ENCODE results near the gene WBP2NL. TPM values are rescaled to one million over a fixed set of nuclear protein-coding genes. Genes with fewer than 3 reads are reported as not detected.

Gene WBP2NL
- total and polyA plus RNA-seq, 4 donors: 0.12 to 0.50 (median 0.25) TPM

DNA sequence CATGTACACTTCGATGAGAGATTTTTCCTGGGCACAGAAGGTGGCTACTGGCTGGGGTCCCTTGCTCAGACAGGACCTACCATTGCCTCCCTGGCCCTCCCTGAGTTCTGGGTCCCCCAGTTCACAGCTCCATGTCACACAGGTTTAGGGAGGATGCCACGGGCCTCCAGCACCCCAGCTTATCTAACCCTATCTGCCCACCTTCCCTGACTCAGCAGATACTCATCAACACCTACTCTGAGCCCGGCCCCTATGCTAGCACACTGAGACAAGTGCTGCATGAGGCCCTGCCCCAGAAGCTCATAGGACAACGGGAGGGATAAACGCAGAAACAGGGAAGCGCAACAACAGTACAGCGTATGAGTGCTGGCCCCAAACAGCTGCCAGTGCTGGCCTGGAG is 62.5 kb downstream of the WBP2NL start:
- 95% methylated on average over 7 of the region's 7 CpGs for WGBS
- no peak for TF ChIP-seq SP1 (IDR thresholded peaks at IDR 0.05)
- TF ChIP-seq NR2F2 (IDR thresholded peaks at IDR 0.05): no peak
- TF ChIP-seq, protein P1, sequence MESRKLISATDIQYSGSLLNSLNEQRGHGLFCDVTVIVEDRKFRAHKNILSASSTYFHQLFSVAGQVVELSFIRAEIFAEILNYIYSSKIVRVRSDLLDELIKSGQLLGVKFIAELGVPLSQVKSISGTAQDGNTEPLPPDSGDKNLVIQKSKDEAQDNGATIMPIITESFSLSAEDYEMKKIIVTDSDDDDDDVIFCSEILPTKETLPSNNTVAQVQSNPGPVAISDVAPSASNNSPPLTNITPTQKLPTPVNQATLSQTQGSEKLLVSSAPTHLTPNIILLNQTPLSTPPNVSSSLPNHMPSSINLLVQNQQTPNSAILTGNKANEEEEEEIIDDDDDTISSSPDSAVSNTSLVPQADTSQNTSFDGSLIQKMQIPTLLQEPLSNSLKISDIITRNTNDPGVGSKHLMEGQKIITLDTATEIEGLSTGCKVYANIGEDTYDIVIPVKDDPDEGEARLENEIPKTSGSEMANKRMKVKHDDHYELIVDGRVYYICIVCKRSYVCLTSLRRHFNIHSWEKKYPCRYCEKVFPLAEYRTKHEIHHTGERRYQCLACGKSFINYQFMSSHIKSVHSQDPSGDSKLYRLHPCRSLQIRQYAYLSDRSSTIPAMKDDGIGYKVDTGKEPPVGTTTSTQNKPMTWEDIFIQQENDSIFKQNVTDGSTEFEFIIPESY (IDR thresholded peaks at IDR 0.05): no peak
- no peak for TF ChIP-seq TAF1 (conservative IDR thresholded peaks at IDR 0.05)
- Histone ChIP-seq H3K9ac (ENCODE audit: low read depth in 1 of 2, low read length in 2 of 2) (no peak overlapping the region), H3K27me3 (ENCODE audit: control insufficient read depth in 4 of 4, insufficient read depth in 4 of 4, low read length in 3 of 4) (no peaks in the 10 kb centered on the region), H3K9me3 (ENCODE audit: control insufficient read depth in 4 of 4, low read length in 3 of 4) (no peaks in the 10 kb centered on the region), H3K4me3 (ENCODE audit: low read depth in 1 of 3, low read length in 3 of 3) (no peak overlapping the region), H3K36me3 (ENCODE audit: control insufficient read depth in 4 of 4, insufficient read depth in 3 of 4, low read depth in 1 of 4, low read length in 3 of 4) (peaks cover 8 to 32% (median 20%) of the 10 kb centered on the region in 4 donors), H3K4me1 (ENCODE audit: control insufficient read depth in 4 of 4, insufficient read depth in 4 of 4, low read length in 3 of 4) (peaks cover 4 to 16% (median 13%) of the 10 kb centered on the region in 4 donors), H3K27ac (ENCODE audit: low read depth in 1 of 2, low read length in 2 of 2) (no peak overlapping the region)
- no peak for DNase-seq (ENCODE audit: low spot score)

DNA sequence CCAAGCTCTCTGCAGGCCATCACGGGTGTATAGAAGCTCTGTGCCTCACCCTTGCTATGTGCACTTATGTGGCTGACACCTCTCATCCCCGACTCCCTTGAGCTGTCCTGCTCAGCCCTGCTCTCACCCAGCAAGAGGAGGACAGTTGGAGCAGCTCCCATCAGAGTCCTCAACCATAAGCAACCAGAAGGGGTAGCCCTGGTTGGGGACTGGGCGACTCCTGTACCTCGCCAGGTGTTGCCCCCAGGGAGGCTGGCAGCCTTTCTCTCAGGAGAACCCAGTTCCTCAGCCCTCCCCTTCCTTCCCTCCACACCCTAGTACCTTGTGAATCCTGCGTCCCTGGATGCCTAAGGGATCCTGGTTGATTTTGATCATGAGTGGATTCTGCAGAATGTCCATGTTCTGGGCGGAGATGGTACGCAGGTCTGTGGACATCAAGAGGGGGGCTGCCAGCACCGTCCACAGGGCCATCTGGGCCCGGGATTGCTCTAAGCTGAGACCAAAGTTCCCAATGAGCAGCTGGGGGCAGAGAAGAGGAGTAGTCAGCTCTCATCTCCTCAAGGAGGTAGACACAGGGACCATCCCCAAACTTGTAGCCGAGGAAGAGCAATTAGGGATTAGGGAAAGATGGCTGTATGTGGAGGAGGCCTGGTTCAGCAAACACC is 64.0 kb downstream of the WBP2NL start:
- TF ChIP-seq YY1 (IDR thresholded peaks at IDR 0.05): no peak
- TF ChIP-seq, protein P2, sequence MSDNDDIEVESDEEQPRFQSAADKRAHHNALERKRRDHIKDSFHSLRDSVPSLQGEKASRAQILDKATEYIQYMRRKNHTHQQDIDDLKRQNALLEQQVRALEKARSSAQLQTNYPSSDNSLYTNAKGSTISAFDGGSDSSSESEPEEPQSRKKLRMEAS (IDR thresholded peaks at IDR 0.05): no peak
- no peak for TF ChIP-seq HNF4G (IDR thresholded peaks at IDR 0.05)
- TF ChIP-seq FOXA1 (IDR thresholded peaks at IDR 0.05): no peak
- no peak for TF ChIP-seq GABPA (IDR thresholded peaks at IDR 0.05 in 1 of 2, conservative IDR thresholded peaks at IDR 0.05 in 1 of 2)
- TF ChIP-seq TAF1 (conservative IDR thresholded peaks at IDR 0.05): no peak
- TF ChIP-seq HNF4A (conservative IDR thresholded peaks at IDR 0.05): no peak
- TF ChIP-seq, protein P3, sequence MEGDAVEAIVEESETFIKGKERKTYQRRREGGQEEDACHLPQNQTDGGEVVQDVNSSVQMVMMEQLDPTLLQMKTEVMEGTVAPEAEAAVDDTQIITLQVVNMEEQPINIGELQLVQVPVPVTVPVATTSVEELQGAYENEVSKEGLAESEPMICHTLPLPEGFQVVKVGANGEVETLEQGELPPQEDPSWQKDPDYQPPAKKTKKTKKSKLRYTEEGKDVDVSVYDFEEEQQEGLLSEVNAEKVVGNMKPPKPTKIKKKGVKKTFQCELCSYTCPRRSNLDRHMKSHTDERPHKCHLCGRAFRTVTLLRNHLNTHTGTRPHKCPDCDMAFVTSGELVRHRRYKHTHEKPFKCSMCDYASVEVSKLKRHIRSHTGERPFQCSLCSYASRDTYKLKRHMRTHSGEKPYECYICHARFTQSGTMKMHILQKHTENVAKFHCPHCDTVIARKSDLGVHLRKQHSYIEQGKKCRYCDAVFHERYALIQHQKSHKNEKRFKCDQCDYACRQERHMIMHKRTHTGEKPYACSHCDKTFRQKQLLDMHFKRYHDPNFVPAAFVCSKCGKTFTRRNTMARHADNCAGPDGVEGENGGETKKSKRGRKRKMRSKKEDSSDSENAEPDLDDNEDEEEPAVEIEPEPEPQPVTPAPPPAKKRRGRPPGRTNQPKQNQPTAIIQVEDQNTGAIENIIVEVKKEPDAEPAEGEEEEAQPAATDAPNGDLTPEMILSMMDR (IDR thresholded peaks at IDR 0.05; ENCODE audit: low read depth, low read length, missing input control): no peak
- TF ChIP-seq RXRA (IDR thresholded peaks at IDR 0.05): no peak
- TF ChIP-seq, protein P4, sequence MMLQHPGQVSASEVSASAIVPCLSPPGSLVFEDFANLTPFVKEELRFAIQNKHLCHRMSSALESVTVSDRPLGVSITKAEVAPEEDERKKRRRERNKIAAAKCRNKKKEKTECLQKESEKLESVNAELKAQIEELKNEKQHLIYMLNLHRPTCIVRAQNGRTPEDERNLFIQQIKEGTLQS (IDR thresholded peaks at IDR 0.05): no peak
- TF ChIP-seq, protein P1 (IDR thresholded peaks at IDR 0.05): no peak
- no peak for TF ChIP-seq JUND (IDR thresholded peaks at IDR 0.05)
- TF ChIP-seq RAD21 (IDR thresholded peaks at IDR 0.05): no peak
- no peak for TF ChIP-seq EGR1 (IDR thresholded peaks at IDR 0.05; ENCODE audit: low read depth in 2 of 2)
- TF ChIP-seq NR2F2 (IDR thresholded peaks at IDR 0.05): no peak
- TF ChIP-seq, protein P5, sequence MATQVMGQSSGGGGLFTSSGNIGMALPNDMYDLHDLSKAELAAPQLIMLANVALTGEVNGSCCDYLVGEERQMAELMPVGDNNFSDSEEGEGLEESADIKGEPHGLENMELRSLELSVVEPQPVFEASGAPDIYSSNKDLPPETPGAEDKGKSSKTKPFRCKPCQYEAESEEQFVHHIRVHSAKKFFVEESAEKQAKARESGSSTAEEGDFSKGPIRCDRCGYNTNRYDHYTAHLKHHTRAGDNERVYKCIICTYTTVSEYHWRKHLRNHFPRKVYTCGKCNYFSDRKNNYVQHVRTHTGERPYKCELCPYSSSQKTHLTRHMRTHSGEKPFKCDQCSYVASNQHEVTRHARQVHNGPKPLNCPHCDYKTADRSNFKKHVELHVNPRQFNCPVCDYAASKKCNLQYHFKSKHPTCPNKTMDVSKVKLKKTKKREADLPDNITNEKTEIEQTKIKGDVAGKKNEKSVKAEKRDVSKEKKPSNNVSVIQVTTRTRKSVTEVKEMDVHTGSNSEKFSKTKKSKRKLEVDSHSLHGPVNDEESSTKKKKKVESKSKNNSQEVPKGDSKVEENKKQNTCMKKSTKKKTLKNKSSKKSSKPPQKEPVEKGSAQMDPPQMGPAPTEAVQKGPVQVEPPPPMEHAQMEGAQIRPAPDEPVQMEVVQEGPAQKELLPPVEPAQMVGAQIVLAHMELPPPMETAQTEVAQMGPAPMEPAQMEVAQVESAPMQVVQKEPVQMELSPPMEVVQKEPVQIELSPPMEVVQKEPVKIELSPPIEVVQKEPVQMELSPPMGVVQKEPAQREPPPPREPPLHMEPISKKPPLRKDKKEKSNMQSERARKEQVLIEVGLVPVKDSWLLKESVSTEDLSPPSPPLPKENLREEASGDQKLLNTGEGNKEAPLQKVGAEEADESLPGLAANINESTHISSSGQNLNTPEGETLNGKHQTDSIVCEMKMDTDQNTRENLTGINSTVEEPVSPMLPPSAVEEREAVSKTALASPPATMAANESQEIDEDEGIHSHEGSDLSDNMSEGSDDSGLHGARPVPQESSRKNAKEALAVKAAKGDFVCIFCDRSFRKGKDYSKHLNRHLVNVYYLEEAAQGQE (IDR thresholded peaks at IDR 0.05): no peak
- no peak for TF ChIP-seq FOXA2 (IDR thresholded peaks at IDR 0.05)
- 99% methylated on average over 10 of the region's 10 CpGs for WGBS
- Histone ChIP-seq H3K4me3 (ENCODE audit: low read depth in 1 of 3, low read length in 3 of 3) (no peak overlapping the region), H3K9me3 (ENCODE audit: control insufficient read depth in 4 of 4, low read length in 3 of 4) (no peaks in the 10 kb centered on the region), H3K27me3 (ENCODE audit: control insufficient read depth in 4 of 4, insufficient read depth in 4 of 4, low read length in 3 of 4) (no peaks in the 10 kb centered on the region), H3K27ac (ENCODE audit: low read depth in 1 of 2, low read length in 2 of 2) (no peak overlapping the region), H3K36me3 (ENCODE audit: control insufficient read depth in 4 of 4, insufficient read depth in 3 of 4, low read depth in 1 of 4, low read length in 3 of 4) (peaks cover 8 to 46% (median 22%) of the 10 kb centered on the region in 4 donors), H3K4me1 (ENCODE audit: control insufficient read depth in 4 of 4, insufficient read depth in 4 of 4, low read length in 3 of 4) (peaks cover 4 to 22% (median 15%) of the 10 kb centered on the region in 4 donors), H3K9ac (ENCODE audit: low read depth in 1 of 2, low read length in 2 of 2) (no peak overlapping the region)
- no peak for DNase-seq (ENCODE audit: low spot score)

Measured in liver (tissue), 9 donors.